Thymus (tissue), 11 donors: ENCODE data around the gene APLNR. TPM values are rescaled to one million over a fixed set of nuclear protein-coding genes. Genes with fewer than 3 reads are reported as not detected.

ENCODE experiments used
- DNase-seq, 9 donors: peaks; one replicate each; pipeline ENCODE4 v3.0.0-alpha.2; 2013; ENCODE audit warnings: low spot score in 9 of 9, low read depth in 6 of 9, missing footprints in 1 of 9
- H3K27ac ChIP-seq, 2 donors: one replicate each; pipeline ENCODE4 v1.5.1; 2013; ENCODE audit warnings: control low read depth in 1 of 2, low read depth in 1 of 2, low read length in 1 of 2, mild to moderate bottlenecking in 1 of 2, moderate library complexity in 1 of 2
- H3K27me3 ChIP-seq, 2 donors: one replicate each; pipeline ENCODE4 v1.5.1; 2013; ENCODE audit warnings: low read length in 1 of 2; ENCODE audit not compliant: control insufficient read depth in 2 of 2, insufficient read depth in 1 of 2
- H3K36me3 ChIP-seq, 2 donors: one replicate each; pipeline ENCODE4 v1.5.1; 2013; ENCODE audit warnings: low read length in 1 of 2, mild to moderate bottlenecking in 1 of 2, moderate library complexity in 1 of 2; ENCODE audit not compliant: control insufficient read depth in 2 of 2, insufficient read depth in 2 of 2
- H3K4me1 ChIP-seq, 2 donors: one replicate each; pipeline ENCODE4 v1.5.1; 2013; ENCODE audit warnings: low read length in 2 of 2; ENCODE audit not compliant: control insufficient read depth in 2 of 2, insufficient read depth in 2 of 2
- H3K4me3 ChIP-seq, 2 donors: one replicate each; pipeline ENCODE4 v1.5.1; 2013; ENCODE audit warnings: low read length in 2 of 2, control low read depth in 1 of 2, mild to moderate bottlenecking in 1 of 2
- H3K9me3 ChIP-seq, 2 donors: one replicate each; pipeline ENCODE4 v1.5.1; 2013; ENCODE audit warnings: low read length in 1 of 2, mild to moderate bottlenecking in 1 of 2; ENCODE audit not compliant: control insufficient read depth in 2 of 2, insufficient read depth in 1 of 2
- WGBS: extraction: QIAGEN DNeasy Blood & Tissue Kit; methylation state at CpG from one replicate; pipeline ENCODE4 v1.1.7; 2013; 5-methylcytosine and 5-hydroxymethylcytosine counted together
- polyA plus RNA-seq: library from polyadenylated mRNA; stranded (reverse); fragments of 200-250 nt; gene quantifications from one replicate; pipeline ENCODE4 v1.2.3, GENCODE V29; 2013
- total RNA-seq: library from RNA; stranded (reverse); fragments of 120-200 nt; gene quantifications from one replicate; pipeline ENCODE4 v1.2.4, GENCODE V29; 2013
- donor health status: healthy.

The APLNR gene
- total and polyA plus RNA-seq, 2 donors, result 1.2 to 8.7 TPM

DNA sequence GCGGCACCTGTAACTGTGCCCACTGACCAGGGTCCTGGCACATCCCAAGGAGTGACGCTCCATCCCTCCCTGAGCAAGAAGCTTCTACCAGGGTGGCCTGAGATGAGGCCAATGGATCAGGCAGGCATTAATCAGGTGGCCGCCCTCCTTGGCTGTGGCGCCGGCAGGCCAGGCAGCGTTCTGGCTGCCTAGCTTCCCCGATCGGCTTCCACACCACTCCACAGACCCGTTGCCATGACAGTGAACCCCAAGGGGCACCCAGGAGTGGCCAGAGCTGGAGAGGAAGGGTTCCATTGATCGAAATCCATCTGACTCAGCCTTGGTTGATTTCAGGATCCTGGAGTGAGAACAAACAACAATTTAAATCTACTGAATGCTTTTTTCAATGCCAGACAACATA lies 34.8 kb downstream of the APLNR start:
- no peak overlapping the region for H3K27ac ChIP-seq
- 90% methylated on average over 10 of the region's 10 CpGs for WGBS
- no peak for DNase-seq

DNA sequence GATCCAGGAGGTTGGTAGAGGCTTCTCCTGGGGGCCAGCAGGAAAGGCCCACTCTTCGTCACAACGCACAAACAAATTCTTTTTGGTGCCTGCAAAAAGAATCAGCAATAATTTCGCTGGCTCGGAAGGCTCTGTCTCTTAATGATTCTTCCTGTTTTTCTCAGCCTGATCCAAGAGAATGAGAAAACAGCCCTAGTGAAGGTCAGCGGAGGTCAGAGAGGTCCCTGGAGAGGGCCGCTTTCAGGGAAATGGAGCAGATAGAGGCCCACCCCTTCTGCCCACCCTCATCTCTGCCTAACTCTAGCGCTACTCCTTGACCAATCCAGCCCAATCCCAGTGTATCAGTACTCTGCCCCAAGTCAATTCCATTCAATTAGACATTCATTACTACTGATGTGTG lies 36.1 kb downstream of the APLNR start:
- no peak for DNase-seq
- Histone ChIP-seq H3K4me3 (no peak overlapping the region), H3K27ac (no peak overlapping the region), H3K9me3 (no peaks in the 10 kb centered on the region), H3K4me1 (no peaks in the 10 kb centered on the region), H3K36me3 (no peaks in the 10 kb centered on the region), H3K27me3 (no peaks in the 10 kb centered on the region)
- 33% methylated on average over 7 of the region's 7 CpGs for whole genome bisulfite sequencing

More for the DNA sequence above, 34.8 kb downstream of the APLNR start:
- no peaks in the 10 kb centered on the region for H3K36me3 ChIP-seq
- no peak overlapping the region for H3K4me3 ChIP-seq
- H3K27me3 ChIP-seq, result peaks cover 0 to 2% of the 10 kb centered on the region in 2 donors
- H3K4me1 ChIP-seq, result no peaks in the 10 kb centered on the region
- H3K9me3 ChIP-seq, result no peaks in the 10 kb centered on the region

DNA sequence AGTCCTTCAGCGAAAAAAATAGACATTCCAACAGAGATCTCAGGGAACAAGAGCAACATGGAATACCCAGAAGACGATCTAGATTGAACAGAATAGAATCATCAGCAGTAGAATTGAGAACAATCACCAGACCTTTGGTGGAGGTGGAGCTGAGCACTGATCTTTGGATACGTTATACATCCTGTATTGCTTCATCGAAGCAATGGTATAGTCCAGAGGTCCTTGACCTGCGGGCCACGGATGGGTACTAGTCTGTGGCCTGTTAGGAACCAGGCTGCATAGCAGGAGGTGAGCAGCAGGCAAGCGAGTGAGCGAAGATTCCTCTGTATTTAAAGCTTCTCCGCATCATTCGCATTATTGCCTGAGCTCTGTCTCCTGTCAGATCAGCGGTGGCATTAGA lies 37.7 kb downstream of the APLNR start:
- no peak for DNase-seq
- Histone ChIP-seq H3K36me3 (no peaks in the 10 kb centered on the region), H3K4me3 (no peak overlapping the region), H3K9me3 (no peaks in the 10 kb centered on the region), H3K27me3 (no peaks in the 10 kb centered on the region), H3K4me1 (no peaks in the 10 kb centered on the region), H3K27ac (no peak overlapping the region)
- 96% methylated on average over 11 of the region's 11 CpGs for WGBS

DNA sequence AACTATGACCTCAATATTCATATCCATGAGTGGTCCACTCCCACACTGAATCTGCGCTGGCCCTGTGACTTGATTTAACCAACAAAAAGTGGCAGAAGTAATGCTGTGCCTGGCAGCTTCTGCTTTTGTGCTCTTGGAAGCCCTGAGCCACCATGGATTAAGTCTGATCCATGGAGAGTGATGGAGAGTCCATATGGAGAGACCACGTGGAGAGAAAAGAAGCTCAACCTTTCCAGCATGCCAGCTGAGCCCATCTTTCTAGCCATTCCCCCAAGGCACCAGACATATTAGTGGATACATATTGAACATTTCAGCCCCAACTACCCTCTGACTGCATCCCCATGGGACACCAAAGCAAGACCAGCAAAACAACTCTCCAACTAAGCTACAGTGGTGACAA lies 39.3 kb downstream of the APLNR start:
- no peak overlapping the region for H3K4me3 ChIP-seq
- H3K27ac ChIP-seq, result no peak overlapping the region
- no peaks in the 10 kb centered on the region for H3K4me1 ChIP-seq
- H3K9me3 ChIP-seq, result no peaks in the 10 kb centered on the region
- H3K27me3 ChIP-seq, result no peaks in the 10 kb centered on the region
- DNase-seq, result no peak
- H3K36me3 ChIP-seq, result no peaks in the 10 kb centered on the region
- 85% methylated on average over 2 of the region's 2 CpGs for WGBS

GRCh38 chr11:57196596-57196995 lies 40.5 kb downstream of the APLNR start:
- Histone ChIP-seq H3K27ac (no peak overlapping the region), H3K9me3 (no peaks in the 10 kb centered on the region), H3K4me1 (no peaks in the 10 kb centered on the region), H3K36me3 (no peaks in the 10 kb centered on the region), H3K4me3 (no peak overlapping the region), H3K27me3 (no peaks in the 10 kb centered on the region)
- no peak for DNase-seq
- WGBS, result 66% methylated on average over 6 of the region's 6 CpGs

DNA sequence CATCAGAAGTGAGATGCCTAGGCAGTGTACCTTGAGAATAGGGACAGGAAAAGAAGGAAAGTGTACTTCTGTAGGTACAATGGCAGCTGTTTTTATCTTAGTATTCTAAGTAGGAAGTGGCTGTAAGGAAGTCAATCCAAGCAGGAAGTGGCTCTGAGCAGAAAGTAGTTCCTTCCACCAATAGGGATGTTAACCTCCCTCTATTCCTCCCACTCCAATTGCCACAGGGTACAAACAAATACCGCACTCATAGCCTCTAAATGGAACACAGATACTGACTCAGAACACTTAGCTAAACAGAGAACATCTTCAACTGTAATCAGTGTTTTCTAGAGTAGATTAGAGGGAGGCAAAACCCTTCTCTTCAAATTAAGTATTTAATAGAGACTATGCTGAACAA lies 44.7 kb downstream of the APLNR start:
- no peak overlapping the region for H3K27ac ChIP-seq

GRCh38 chr11:57191311-57192219 lies 45.5 kb downstream of the APLNR start:
- H3K4me3 ChIP-seq, result no peak overlapping the region
- no peaks in the 10 kb centered on the region for H3K9me3 ChIP-seq
- no peaks in the 10 kb centered on the region for H3K27me3 ChIP-seq
- no peak for DNase-seq
- no peaks in the 10 kb centered on the region for H3K36me3 ChIP-seq
- H3K4me1 ChIP-seq, result no peaks in the 10 kb centered on the region
- H3K27ac ChIP-seq, result no peak overlapping the region
- 66% methylated on average over 9 of the region's 9 CpGs for WGBS

More for the DNA sequence above, 44.7 kb downstream of the APLNR start:
- WGBS, result 44% methylated on average over 1 of the region's 1 CpG
- Histone ChIP-seq H3K4me3 (no peak overlapping the region), H3K9me3 (no peaks in the 10 kb centered on the region), H3K36me3 (no peaks in the 10 kb centered on the region), H3K27me3 (no peaks in the 10 kb centered on the region), H3K4me1 (no peaks in the 10 kb centered on the region)
- DNase-seq, result no peak

DNA sequence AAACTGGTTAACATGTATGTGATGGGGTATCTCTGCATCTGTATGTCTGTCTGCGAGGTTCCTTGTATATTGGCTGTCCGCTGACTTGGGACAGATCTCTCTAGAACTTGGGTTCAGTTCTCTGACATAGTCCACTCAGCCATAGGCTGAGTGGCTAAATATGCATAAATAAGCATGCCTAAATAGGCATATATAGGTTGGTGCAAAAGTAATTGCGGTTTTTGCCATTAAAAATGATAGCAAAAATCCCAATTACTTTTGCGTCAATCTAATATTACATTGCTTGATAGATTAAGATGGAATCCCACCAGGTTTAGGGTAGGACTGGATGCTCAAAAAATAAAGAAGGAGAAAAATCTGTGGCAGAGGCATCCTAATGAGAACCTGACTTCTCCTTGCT lies 46.5 kb downstream of the APLNR start:
- Histone ChIP-seq H3K4me3 (no peak overlapping the region), H3K9me3 (no peaks in the 10 kb centered on the region), H3K27ac (no peak overlapping the region), H3K4me1 (no peaks in the 10 kb centered on the region), H3K36me3 (no peaks in the 10 kb centered on the region), H3K27me3 (no peaks in the 10 kb centered on the region)
- no peak for DNase-seq
- WGBS, result 97% methylated on average over 4 of the region's 4 CpGs
